Stimulated activated naive CD4-positive, alpha-beta T cell treated with Interleukin-2 at 50 U/mL for 16 hours (primary cell): ENCODE data around the gene SSX3.
"Not testable (repeated sequence)": the region's sequence is repeated elsewhere in the genome, so short reads cannot be mapped to it uniquely, and the experiment has no call there.

Experiments
- DNase-seq: peaks from one replicate; lab custom pipeline; 2025; lab: John Stamatoyannopoulos, UW

Gene SSX3, protein sequence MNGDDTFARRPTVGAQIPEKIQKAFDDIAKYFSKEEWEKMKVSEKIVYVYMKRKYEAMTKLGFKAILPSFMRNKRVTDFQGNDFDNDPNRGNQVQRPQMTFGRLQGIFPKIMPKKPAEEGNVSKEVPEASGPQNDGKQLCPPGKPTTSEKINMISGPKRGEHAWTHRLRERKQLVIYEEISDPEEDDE

DNA sequence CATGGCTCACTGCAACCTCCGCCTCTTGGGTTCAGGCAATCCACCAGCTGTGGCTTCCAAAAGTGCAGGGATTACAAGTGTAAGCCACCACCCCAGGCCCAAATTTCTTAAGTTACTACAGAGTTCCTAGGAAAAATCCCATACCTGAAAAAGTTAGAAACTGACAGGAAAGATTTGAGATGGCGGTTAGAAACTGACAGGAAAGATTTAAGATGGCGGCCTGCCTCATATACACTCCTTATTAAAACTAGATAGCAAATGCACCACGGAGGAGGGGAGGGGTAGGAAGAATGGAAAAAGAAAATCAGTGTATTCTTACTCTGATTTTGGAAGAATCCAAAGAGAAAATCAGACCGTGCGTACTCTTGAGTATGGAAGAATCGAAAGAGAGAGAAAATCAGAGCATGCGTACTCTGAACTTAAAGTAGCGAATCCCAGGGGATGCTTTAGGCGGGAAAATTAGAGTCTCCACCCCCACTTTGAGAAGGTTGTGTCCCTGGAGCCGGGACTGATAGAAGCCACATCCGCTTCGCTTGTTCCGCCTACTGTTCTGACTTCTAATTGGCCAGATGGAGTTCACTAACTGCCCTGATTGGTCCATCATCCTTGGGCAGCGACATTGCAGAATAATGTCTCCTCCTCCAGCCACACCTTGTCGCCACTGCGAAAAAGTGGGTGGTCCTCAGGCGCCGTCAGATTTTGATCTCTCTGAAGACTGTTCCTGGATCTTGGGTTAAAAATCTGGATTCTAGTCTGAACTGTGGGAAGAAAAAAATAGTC, at the start of gene SSX3:
Gene SSX3 (minus strand): TSS at position 389 of the 780 bp plus-strand sequence. CDS start 1,454 bp downstream, outside the sequence.
- DNase-seq = not testable (repeated sequence)

GRCh38 chrX:48397825-48398224, 41.3 kb upstream of the SSX3 start:
- DNase-seq = not testable (repeated sequence)

DNA sequence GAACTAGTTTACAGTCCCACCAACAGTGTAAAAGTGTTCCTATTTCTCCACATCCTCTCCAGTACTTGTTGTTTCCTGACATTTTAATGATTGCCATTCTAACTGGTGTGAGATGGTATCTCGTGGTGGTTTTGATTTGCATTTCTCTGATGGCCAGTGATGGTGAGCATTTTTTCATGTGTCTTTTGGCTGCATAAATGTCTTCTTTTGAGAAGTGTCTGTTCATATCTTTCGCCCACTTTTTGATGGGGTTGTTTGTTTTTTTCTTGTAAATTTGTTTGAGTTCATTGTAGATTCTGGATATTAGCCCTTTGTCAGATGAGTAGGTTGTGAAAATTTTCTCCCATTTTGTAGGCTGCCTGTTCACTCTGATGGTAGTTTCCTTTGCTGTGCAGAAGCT, 40.4 kb upstream of the SSX3 start:
- not testable (repeated sequence) for DNase-seq

- DNase-seq = not testable (repeated sequence)
Measured at GRCh38 chrX:48383239-48383638, 26.7 kb upstream of the SSX3 start, which contains the start of gene SSX4. TSS of gene SSX4 (plus strand) at chrX:48383539. CDS start at chrX:48384054, 515 bp downstream.

DNA sequence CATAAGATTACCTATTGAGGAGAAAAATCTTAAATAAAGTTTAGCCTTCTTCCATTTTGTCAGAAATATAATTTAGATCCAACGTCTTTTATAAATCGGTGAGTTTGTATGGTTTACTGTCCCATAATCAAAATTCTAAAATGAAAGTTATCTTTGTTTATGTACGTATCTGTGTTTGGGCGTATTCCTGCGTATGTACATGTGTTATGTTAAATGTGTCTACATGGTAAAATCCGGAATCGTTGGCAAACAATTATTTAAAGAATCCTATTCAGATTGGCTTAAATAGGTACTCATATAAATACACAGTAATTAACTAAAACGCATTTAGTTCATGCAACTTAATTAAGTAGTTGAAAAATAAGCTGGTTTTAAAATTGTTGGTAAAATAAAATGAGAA, 13.9 kb upstream of the SSX3 start:
- DNase-seq = not testable (repeated sequence)

DNA sequence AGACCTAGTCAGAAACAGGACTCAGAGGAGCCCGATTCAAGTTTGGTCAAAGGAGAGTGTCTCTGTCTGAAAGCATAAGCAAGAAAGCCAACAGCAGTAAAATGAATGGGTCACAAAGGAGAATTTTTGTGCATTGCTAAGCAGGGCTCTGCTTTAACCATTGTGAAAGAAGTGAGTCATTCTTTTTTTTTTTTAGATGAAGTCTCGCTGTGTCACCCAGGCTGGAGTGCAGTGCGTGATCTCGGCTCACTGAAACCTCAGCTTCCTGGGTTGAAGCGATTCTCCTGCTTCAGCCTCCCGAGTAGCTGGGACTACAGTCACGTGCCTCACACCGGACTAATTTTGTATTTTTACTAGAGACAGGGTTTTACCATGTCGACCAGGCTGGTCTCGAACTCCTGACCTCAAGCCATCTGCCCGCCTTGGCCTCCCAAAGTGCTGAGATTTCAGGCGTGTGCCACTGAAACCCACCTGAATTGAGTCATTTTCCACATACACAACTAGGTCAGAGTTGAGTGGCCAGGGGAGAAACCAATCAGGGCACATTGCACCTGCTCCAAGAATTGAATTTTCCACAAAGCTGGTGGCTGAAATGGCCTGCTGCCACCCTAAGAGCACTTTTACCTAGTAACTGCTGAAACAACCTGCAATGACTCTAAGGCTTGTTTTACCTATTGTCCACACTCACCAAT, 11.4 kb upstream of the SSX3 start:
- DNase-seq = not testable (repeated sequence)

DNA sequence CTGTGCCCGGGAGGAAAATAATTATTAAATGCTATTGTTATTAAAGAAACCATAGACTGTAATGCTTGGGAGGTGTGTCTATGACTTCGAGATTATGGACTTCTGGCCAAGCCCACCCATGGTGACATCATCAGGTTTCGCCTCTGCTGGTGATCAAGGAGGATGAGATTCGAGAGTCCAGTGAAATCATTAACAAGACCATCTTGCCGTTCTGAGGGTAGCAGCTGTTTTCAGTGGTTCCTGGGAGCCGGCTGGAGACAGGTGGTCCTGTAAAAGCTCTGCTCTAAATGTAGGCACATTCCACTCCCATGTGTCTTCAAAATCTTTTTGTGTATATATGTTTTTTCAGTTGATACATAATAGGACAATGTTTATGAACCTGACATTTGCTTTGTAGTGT, 2.8 kb upstream of the SSX3 start:
- DNase-seq = not testable (repeated sequence)

DNA sequence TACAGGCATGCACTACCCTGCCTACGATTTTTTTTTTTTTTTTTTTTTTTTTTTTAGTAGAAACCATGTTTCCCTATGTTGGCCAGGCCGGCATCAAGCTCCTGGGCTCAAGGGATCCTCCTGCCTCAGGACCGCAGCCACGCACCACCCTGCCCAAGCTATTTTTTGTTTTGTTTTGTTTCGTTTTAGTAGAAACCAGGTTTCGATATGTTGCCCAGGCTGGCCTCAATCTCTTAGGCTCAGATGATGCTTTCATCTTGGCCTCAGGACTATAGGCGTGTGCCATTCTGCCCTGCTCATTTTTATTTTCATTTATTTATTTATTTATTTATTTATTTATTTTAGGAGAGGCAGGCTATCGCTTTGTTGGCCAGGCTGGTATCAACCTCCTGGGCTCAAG, 1.2 kb upstream of the SSX3 start:
- DNase-seq = no peak

- not testable (repeated sequence) for DNase-seq
Measured at GRCh38 chrX:48346059-48346458, 10.4 kb downstream of the SSX3 start.

GRCh38 chrX:48313996-48314395, 42.5 kb downstream of the SSX3 start:
- not testable (repeated sequence) for DNase-seq

GRCh38 chrX:48306175-48306574, 50.3 kb downstream of the SSX3 start:
- no peak for DNase-seq
